Right lobe of liver (tissue), 6 donors: Measurements from ENCODE around the gene CEP20. TPM values are rescaled to one million over a fixed set of nuclear protein-coding genes. Genes with fewer than 3 reads are reported as not detected.

ENCODE experiments used
- ATAC-seq, 4 donors: fragments of 200-7000 bp; cut with Tn5 transposase; one replicate each; pipeline ENCODE4 v1.9.1; 2020; ENCODE audit warnings: mild to moderate bottlenecking in 4 of 4, moderate library complexity in 4 of 4
- DNase-seq, 3 donors: peaks; one replicate each; pipeline ENCODE4 v3.0.0-alpha.2; 2020
- H3K27ac ChIP-seq, 3 donors: fragments of 200-600 bp; one replicate each; pipeline ENCODE4 v1.8.0; 2022
- H3K27me3 ChIP-seq, 2 donors: fragments of 200-600 bp; one replicate each; pipeline ENCODE4 v1.8.0; 2022
- H3K36me3 ChIP-seq, 4 donors: fragments of 200-600 bp; sonication (generic) in 1 of 4; one replicate each; pipeline versions ENCODE4 v1.5.1 to v1.8.0; 2017 to 2022; ENCODE audit warnings: control low read depth in 1 of 4
- H3K4me1 ChIP-seq, 4 donors: fragments of 200-600 bp; sonication (generic) in 1 of 4; one replicate each; pipeline versions ENCODE4 v1.5.1 to v1.8.0; 2017 to 2022; ENCODE audit warnings: control low read depth in 1 of 4
- H3K4me3 ChIP-seq, 3 donors: fragments of 200-600 bp; one replicate each; pipeline ENCODE4 v1.8.0; 2022
- H3K9me3 ChIP-seq, 4 donors: fragments of 200-600 bp; sonication (generic) in 1 of 4; one replicate each; pipeline versions ENCODE4 v1.5.1 to v1.8.0; 2017 to 2022; ENCODE audit warnings: control low read depth in 1 of 4
- CTCF ChIP-seq, 4 donors: fragments of 200-600 bp in 3 of 4; fragments of 450-650 bp in 1 of 4; IDR thresholded peaks; one replicate each; pipeline versions ENCODE4 v1.5.1 to v1.8.0; 2016 to 2022; ENCODE audit warnings: antibody characterized with exemption in 4 of 4, mild to moderate bottlenecking in 2 of 4
- POLR2A ChIP-seq: fragments of 450-650 bp; IDR thresholded peaks from one replicate; pipeline ENCODE4 v1.6.1; 2017; ENCODE audit warnings: antibody characterized with exemption, mild to moderate bottlenecking
- WGBS: methylation state at CpG from one replicate; pipeline ENCODE4 v1.1.6; 2018; ENCODE audit warnings: low coverage, low lambda C conversion rate; ENCODE audit not compliant: insufficient coverage; ENCODE audit errors: missing lambda C conversion rate; 5-methylcytosine and 5-hydroxymethylcytosine counted together
- intact Hi-C, 2 donors: fragments of 100-400 bp; cut with DNase I; formaldehyde crosslinking; loops; one replicate each; pipeline versions ENCODE4 v1.11.2 to v1.14.1; 2022
- total RNA-seq, 6 experiments: library from RNA; depleted of rRNA in 2 of 6; stranded (reverse); fragments of >200 nt in 2 of 6; fragmentation: NEBNext Ultra II Directional in 3 of 6; extraction: Animal tissue kit (Norgen Biotek cat#: 25700) in 3 of 6; gene quantifications; one replicate each; pipeline versions ENCODE4 v1.1.0 to v1.2.4, GENCODE V29; 2016 to 2023
- donor health status: DM: no; HTN: yes; CAD: no.
- donor health status: DM: no; HTN: no; CAD: no.
- donor health status: DM: no; HTN: no; CAD: no.
- donor health status: DM: no; HTN: yes; CAD: no.
- donor health status: DM: no; HTN: yes; CAD: no.

The CEP20 gene
- total RNA-seq, 6 experiments from 2014 or later: 13.3 to 28.3 (median 18.3) TPM

- H3K4me1 ChIP-seq: no peaks in the 10 kb centered on the region
- no peak overlapping the region for H3K27ac ChIP-seq
- DNase-seq (no peak), ATAC-seq (no peak)
- no peak overlapping the region for H3K4me3 ChIP-seq
- H3K9me3 ChIP-seq: no peaks in the 10 kb centered on the region
- 58% methylated on average over 8 of the region's 8 CpGs for WGBS
- TF ChIP-seq POLR2A (no peak), CTCF (IDR thresholded peaks at IDR 0.05) (no peak)
- H3K36me3 ChIP-seq: no peaks in the 10 kb centered on the region
- H3K27me3 ChIP-seq: no peaks in the 10 kb centered on the region
- intact Hi-C loops: no loop called here
These were observed 27.9 kb upstream of the CEP20 start for GRCh38 chr16:15916323-15916722.

- intact Hi-C loops: no loop called here
- ATAC-seq: no peak
- Histone ChIP-seq H3K27me3 (no peaks in the 10 kb centered on the region), H3K27ac (no peak overlapping the region), H3K4me3 (no peak overlapping the region), H3K9me3 (no peaks in the 10 kb centered on the region), H3K4me1 (no peaks in the 10 kb centered on the region), H3K36me3 (no peaks in the 10 kb centered on the region)
- WGBS: 16% methylated on average over 2 of the region's 5 CpGs
- no peak for TF ChIP-seq CTCF (IDR thresholded peaks at IDR 0.05)
- no peak for DNase-seq
These were observed 27.2 kb upstream of the CEP20 start for GRCh38 chr16:15915555-15916081.

DNA sequence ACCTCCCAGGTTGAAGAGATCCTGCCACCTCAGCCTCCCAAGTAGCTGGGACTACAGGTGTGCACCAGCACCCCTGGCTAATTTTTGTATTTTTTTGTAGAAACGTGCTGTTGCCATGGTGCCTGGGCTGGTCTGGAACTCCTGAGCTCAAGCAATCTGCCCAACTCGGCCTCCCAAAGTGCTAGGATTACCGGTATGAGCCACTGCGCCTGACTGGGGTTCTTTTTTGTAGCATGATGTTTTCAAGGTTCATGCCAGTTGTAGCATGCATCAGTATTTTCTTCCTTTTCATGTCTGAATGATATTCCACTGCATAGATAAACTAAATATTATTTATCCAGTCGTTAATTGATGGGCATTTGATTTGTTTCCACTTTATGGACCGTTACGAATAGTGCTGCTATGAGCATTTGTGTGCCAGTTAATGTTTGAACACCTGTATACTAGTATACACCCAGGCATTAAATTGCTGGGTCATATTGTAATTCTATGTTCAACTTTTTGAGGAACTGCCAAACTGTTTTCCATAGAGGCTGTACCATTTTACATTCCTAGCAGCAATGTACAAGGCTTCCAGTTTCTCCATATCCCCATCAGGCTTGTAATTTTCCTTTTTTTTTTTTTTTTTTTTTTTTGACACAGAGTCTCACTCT, 24.8 kb upstream of the CEP20 start:
- Histone ChIP-seq H3K9me3 (no peaks in the 10 kb centered on the region), H3K27me3 (no peaks in the 10 kb centered on the region), H3K4me3 (no peak overlapping the region), H3K4me1 (no peaks in the 10 kb centered on the region), H3K27ac (no peak overlapping the region), H3K36me3 (no peaks in the 10 kb centered on the region)
- ATAC-seq: no peak
- no peak for DNase-seq
- 52% methylated on average over 7 of the region's 7 CpGs for WGBS
- TF ChIP-seq CTCF (IDR thresholded peaks at IDR 0.05) (no peak), POLR2A (no peak)
- intact Hi-C loops: no loop called here

- no peaks in the 10 kb centered on the region for H3K4me1 ChIP-seq
- ATAC-seq (no peak), DNase-seq (no peak)
- H3K27me3 ChIP-seq: no peaks in the 10 kb centered on the region
- intact Hi-C loops: no loop called here
- TF ChIP-seq CTCF (IDR thresholded peaks at IDR 0.05) (no peak), POLR2A (no peak)
- no peak overlapping the region for H3K4me3 ChIP-seq
- no peaks in the 10 kb centered on the region for H3K36me3 ChIP-seq
- 57% methylated on average over 2 of the region's 3 CpGs for WGBS
- H3K9me3 ChIP-seq: no peaks in the 10 kb centered on the region
- H3K27ac ChIP-seq: no peak overlapping the region
These were observed 22.8 kb upstream of the CEP20 start for GRCh38 chr16:15911198-15911597.
